ENCODE results near the gene IL21R.

Gene IL21R

GRCh38 chr16:27414788-27415431 lies 12.9 kb downstream of the IL21R start:
- no peak for DNase-seq (ENCODE audit: extremely low read depth, low read depth)
- H3K4me3 ChIP-seq (replicated peaks; ENCODE audit: low read depth, low read length) = no peak overlapping the region
- TF ChIP-seq, protein P1, sequence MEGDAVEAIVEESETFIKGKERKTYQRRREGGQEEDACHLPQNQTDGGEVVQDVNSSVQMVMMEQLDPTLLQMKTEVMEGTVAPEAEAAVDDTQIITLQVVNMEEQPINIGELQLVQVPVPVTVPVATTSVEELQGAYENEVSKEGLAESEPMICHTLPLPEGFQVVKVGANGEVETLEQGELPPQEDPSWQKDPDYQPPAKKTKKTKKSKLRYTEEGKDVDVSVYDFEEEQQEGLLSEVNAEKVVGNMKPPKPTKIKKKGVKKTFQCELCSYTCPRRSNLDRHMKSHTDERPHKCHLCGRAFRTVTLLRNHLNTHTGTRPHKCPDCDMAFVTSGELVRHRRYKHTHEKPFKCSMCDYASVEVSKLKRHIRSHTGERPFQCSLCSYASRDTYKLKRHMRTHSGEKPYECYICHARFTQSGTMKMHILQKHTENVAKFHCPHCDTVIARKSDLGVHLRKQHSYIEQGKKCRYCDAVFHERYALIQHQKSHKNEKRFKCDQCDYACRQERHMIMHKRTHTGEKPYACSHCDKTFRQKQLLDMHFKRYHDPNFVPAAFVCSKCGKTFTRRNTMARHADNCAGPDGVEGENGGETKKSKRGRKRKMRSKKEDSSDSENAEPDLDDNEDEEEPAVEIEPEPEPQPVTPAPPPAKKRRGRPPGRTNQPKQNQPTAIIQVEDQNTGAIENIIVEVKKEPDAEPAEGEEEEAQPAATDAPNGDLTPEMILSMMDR (IDR thresholded peaks at IDR 0.05; ENCODE audit: low read depth, low read length, missing control alignments) = no peak

DNA sequence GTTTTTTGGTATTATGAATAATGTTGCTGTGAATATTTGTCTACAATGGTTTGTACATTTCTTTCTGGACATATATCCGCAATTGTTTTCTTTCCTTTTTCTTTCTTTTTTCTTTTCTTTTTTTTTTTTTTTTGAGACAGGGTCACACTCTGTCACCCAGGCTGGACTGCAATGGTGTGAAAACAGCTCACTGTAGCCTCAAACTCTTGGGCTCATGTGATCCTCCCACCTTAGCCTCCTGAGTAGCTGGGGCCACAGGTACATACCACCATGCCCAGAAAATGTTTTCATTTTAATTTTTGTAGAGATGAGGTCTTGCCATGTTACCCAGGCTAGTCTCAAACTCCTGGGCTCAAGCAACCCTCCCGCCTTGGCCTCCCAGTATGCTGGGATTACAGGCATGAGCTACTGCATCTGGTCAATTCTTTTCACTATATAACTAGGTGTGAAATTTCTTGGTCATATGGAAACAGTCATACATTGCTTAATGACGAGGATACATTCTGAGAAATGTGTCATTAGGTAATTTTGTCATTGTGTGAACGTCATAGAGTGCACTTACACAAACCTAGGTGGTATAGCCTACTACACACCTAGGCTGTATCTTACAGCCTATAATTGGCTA lies 15.2 kb downstream of the IL21R start:
- TF ChIP-seq, protein P1 (IDR thresholded peaks at IDR 0.05; ENCODE audit: low read depth, low read length, missing control alignments) = no peak
- H3K4me3 ChIP-seq (replicated peaks; ENCODE audit: low read depth, low read length) = no peak overlapping the region
- DNase-seq (ENCODE audit: extremely low read depth, low read depth) = no peak

GRCh38 chr16:27421961-27422740 lies 20.2 kb downstream of the IL21R start:
- DNase-seq (ENCODE audit: extremely low read depth, low read depth) = no peak
- H3K4me3 ChIP-seq (replicated peaks; ENCODE audit: low read depth, low read length) = no peak overlapping the region
- TF ChIP-seq, protein P1 (IDR thresholded peaks at IDR 0.05; ENCODE audit: low read depth, low read length, missing control alignments) = no peak

DNA sequence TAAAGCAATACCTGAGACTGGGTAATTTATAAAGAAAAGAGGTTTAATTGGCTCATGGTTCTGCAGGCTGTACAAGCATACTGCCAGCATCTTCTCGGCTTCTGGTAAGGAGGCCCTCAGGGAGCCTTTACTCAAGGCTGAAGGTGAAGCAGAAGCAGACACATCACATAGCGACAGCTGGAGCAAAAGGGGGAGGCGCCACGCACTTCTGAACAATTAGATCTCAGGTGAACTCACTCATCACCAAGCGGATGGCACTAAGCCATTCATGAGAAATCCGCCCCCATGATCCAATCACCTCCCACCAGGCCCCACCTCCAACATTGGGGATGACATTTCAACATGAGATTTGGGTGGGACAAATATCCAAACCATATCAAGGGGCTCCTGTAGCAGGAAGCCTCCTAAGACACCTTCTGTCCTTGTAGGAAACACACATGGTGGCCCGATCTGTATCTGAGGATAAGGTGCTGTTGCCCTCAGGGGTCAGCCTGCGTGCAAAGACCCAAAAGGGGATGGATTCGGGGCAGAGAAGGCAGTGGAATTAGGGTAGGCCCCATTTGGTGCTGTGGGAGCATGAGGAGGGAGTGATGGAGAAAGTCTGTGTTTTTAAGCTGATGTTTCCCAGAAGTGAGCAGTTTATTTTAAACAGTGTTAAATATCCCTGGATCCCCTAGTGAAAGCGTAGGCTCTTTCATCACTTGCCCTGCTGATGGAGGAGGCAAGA lies 23.0 kb downstream of the IL21R start:
- TF ChIP-seq, protein P1 (IDR thresholded peaks at IDR 0.05; ENCODE audit: low read depth, low read length, missing control alignments) = no peak
- DNase-seq (ENCODE audit: extremely low read depth, low read depth) = no peak
- no peak overlapping the region for H3K4me3 ChIP-seq (replicated peaks; ENCODE audit: low read depth, low read length)

- TF ChIP-seq, protein P1 (IDR thresholded peaks at IDR 0.05; ENCODE audit: low read depth, low read length, missing control alignments) = no peak
Measured at GRCh38 chr16:27425961-27426360, 24.0 kb downstream of the IL21R start.

More at GRCh38 chr16:27425961-27426360, 24.0 kb downstream of the IL21R start:
- H3K4me3 ChIP-seq (replicated peaks; ENCODE audit: low read depth, low read length) = no peak overlapping the region
- DNase-seq (ENCODE audit: extremely low read depth, low read depth) = no peak

All from HFF-Myc (cell line).